IPS-18c (cell line): Measurements from ENCODE around the gene NOTUM.
"Not testable (repeated sequence)": the region's sequence is repeated elsewhere in the genome, so short reads cannot be mapped to it uniquely, and the experiment has no call there.

ENCODE experiments used
- H3K4me3 ChIP-seq: 2 replicates; pipeline ENCODE4 v1.7.0; 2013; ENCODE audit warnings: low read depth, mild to moderate bottlenecking, low read length, moderate library complexity; ENCODE audit not compliant: insufficient read depth
- H3K9me3 ChIP-seq: one replicate; pipeline ENCODE4 v1.6.1; 2013; ENCODE audit warnings: mild to moderate bottlenecking, low read length, moderate library complexity; ENCODE audit not compliant: control insufficient read depth, insufficient read depth

The NOTUM gene

DNA sequence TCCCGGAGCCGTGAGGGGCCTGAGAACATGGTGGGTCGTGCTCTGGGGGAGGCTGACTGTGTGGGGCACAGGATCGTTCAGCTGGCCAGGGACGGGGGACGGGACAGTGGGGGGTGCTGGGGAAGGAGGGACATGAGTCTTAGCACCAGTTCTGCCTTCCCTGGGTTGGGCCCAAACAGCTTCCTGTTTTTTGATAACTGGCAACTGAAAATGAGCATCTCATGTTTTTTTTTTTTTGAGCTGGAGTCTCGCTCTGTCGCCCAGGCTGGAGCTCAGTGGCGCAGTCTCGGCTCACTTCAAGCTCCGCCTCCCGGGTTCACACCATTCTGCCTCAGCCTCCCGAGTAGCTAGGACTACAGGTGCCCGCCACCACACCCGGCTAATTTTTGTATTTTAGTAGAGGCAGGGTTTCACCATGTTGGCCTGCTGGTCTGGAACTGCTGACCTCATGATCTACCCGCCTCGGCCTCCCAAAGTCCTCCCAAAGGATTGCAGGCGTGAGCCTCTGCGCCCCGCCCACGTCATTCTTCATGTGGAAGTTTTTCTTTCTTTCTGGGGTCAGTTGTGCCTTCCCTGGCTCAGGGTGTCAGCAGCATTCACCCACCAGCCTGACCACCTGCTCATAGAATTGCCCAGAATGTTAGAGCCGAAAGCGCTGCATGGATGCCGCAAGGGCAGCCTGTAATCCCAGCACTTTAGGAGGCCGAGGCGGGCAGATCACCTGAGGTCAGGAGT is 22.8 kb upstream of the NOTUM start:
- Histone ChIP-seq H3K4me3 (no peak overlapping the region), H3K9me3 (no peaks in the 10 kb centered on the region)

DNA sequence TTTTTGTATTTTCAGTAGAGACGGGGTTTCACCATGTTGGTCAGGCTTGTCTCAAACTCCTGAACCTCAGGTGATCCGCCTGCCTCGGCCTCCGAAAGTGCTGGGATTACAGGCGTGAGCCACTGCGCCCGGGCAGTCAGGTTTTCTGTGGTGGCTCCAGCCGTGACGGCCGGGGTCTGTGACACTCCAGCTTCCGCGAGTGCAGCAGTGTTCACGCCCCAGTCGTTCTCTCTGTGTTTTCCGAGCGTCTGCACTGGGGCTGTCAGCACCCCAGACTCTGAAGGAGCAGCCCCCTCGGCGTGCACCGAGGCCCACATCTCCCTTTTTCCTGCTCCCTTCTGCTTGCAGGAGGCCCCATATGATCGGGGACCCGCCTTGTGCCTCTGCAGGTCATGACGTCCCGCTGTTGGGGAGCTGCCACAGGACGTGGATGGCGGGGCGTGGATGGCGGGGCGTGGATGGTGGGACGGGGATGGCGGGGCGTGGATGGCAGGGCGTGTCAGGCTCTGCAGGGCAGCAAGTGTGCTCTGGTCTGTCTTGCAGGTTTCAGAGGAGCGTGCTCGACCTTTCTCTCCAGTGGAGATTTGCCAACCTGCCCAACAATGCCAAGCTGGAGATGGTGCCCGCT is 22.1 kb upstream of the NOTUM start:
- Histone ChIP-seq H3K9me3 (no peaks in the 10 kb centered on the region), H3K4me3 (no peak overlapping the region)

DNA sequence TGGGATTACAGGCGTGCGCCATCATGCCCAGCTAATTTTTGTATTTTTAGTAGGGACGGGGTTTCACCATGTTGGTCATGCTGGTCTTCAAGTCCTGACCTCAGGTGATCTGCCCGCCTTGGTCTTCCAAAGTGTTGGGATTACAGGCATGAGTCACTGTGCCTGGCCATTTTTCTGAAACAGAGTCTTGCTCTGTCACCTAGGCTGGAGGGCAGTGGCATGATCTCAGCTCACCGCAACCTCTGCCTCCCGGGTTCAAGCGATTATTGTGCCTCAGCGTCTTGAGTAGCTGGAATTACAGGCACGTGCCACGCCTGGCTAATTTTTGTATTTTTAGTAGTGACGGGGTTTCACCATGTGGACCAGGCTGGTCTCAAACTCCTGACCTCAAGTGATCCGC is 20.5 kb upstream of the NOTUM start:
- not testable (repeated sequence) for H3K9me3 ChIP-seq, H3K4me3 ChIP-seq

DNA sequence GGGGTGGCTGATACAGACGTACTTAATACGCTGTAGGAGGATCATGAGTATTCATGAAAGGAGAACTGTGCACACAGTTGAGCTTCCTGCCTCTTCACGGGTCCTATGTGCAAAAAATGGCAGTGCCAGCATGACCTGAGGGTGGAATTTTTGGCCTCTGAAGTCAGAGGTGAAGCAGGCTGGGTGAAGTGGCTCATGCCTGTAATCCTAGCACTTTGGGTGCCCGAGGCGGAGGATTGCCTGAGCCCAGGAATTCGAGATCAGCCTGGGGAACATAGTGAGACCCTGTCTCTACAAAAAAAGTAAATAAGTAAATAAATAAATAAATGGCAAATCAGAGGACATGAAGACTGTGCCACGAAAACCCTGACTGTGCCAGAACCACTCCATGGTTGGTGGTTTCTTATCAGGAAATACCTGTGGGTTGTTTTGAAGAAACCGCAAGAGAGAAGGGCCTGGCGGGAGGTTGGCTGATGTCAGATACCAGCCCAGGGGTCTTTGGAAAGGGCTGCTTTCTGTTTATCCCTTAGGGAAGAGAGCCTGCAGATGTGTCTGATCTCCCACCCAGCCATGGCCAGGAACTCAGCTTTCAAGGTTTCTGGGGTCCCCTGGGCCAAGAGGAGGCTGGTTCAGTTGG is 19.8 kb upstream of the NOTUM start:
- no peak overlapping the region for H3K4me3 ChIP-seq

DNA sequence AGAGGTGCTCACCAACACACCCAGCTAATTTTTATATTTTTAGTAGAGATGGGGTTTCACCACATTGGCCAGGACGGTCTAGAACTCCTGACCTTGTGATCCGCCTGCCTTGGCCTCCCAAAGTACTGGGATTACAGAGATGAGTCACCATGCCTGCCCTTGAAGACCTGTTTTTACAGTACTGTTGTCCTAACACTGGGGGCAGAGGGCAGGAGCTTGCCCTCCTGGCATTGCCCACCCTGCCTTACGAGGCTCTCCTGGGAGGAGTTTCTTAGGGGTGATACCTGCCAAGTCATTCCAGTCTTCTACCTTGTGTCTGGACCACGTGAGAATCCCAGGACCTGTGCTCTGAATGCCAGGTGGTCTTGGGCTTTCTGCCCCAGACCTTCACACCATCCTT is 19.1 kb upstream of the NOTUM start:
- Histone ChIP-seq H3K9me3 (no peaks in the 10 kb centered on the region), H3K4me3 (no peak overlapping the region)

More for the DNA sequence above, 19.8 kb upstream of the NOTUM start:
- H3K9me3 ChIP-seq = no peaks in the 10 kb centered on the region

DNA sequence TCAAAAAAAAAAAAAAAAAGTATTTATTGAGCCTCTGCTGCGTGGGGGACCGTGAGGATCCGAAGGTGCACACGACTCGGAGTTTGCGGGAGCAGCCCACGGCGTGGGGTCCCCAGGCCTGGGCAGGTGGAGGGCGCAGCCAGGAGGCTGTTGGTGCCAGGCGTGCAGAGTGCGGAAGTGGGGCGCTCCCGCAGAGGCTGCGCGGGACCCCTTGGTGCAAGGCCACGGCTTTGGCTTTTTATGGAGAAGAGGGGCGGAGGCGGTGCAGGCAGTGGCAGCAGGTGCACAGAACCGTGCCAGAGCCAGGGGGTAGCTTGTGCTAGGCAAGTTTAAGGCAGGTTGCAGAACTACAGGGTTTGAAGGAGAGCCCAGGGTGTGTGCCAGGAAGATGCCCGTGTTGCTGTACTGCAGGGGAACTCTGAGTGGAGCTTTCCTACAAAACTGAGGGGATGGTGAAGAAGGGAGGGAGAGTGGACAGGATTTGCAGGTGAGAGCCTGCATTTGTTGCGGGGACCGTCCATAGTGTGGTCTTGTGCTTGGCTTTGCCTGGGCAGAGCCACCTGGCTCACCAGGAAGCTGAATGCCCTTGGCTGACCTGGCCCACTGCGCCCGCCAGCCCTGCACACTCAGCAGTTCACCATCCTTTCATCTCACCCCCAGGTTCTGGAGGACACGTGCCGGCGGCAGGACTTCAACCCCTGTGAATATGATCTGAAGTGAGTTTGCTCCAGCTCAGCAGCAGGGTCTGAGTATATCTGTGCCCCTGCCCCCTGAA is 17.7 kb upstream of the NOTUM start:
- peaks cover 2% of the 10 kb centered on the region for H3K9me3 ChIP-seq
- no peak overlapping the region; the same call in 1 of the 2 replicates for H3K4me3 ChIP-seq

DNA sequence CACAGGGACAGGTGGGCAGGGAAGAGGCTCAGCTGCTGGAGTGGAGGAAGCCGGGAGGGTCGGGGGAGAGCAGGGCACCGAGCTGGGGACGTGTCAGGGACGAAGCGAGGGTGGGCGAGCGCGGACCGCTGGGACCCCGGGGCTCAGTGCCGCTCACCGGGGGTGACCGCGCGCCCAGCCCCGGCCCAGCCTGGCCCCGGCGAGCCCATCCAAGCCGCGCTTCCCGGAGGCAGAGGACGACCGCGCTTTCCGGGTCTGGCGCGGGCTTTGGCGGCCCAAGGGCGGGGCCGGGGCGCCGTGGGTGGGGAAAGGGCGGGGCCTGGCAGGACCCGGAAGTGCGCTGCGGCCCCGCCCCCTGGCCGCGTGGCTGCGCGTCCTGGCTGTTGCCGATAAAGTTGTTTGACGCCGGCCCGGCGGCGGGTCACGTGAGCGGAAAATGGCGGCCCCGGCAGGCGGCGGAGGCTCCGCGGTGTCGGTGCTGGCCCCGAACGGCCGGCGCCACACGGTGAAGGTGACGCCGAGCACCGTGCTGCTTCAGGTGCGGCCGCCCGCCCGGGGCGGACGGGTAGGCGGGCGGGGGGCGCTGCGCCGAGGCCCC is 16.3 kb upstream of the NOTUM start, which contains the start of gene ASPSCR1:
Gene ASPSCR1 (plus strand): TSS at position 419 of the 598 bp plus-strand sequence. CDS start 18 bp downstream, at position 437.
- Histone ChIP-seq H3K4me3 (peak within 1 kb of the TSS; percentile 84), H3K9me3 (peaks cover 2% of the 10 kb centered on the region)

DNA sequence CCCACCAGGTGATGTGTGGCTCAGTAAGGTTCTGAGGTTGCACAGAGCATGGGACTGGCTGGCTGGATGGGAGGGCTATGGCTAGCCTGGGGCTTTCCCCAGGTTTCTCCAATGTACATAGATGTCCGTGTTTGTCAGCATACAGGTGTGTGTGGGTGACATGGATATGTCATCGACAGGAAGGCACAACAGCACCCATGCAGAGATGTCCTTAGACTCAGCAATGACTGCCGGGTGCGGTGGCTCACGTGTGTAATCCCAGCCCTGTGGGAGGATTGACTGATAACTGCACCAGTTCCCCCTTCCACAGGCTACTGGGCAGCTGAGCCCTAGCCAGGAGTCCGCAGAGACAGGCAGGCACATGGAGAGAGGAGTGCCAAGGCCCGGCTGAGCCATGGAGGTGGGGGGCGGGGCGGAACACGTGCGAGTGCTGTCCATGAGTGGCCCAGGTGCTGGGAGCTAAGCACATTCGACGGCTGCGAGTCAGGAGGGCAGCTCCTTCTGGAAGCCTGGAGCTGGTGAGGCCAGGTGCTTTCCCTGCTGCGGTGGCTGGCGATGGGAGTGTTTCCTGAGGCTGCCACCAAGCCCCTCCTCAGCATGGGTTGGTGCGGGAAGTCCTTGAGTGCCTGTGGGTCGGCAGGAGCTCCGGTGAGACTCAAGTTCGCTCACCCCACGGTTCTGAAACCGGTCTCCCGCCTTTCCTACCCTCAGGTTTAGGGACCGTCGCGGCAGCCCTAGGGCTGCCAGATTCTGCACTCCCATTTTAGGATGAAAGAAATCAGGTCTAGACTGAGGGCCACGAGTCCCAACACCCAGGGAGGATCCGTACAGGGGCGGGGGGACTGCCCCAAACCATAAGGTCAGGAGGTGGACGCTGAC is 15.6 kb upstream of the NOTUM start:
- peaks cover 2% of the 10 kb centered on the region for H3K9me3 ChIP-seq

DNA sequence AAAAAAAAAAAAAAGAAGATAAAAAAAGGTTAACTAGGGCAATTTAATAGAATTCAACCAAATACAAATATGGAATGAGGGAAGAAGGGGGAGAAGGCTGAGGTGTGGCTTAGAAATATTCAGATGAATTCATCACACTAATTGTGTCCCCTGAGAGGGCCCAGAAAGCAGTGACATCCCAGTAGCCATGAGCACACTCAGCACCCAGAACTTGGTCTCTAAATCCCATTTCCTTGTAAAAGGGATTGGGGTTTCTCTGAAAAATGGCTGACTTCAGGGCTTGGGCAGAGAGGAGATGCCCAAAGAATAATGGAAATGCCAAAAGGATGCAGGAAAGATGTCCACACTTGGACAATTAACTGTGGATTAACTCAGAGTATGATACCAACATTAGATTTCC is 12.4 kb upstream of the NOTUM start:
- H3K4me3 ChIP-seq = no peak overlapping the region
- peaks cover 2% of the 10 kb centered on the region for H3K9me3 ChIP-seq

More for the DNA sequence above, 15.6 kb upstream of the NOTUM start:
- H3K4me3 ChIP-seq = peak overlapping the region; percentile 84

DNA sequence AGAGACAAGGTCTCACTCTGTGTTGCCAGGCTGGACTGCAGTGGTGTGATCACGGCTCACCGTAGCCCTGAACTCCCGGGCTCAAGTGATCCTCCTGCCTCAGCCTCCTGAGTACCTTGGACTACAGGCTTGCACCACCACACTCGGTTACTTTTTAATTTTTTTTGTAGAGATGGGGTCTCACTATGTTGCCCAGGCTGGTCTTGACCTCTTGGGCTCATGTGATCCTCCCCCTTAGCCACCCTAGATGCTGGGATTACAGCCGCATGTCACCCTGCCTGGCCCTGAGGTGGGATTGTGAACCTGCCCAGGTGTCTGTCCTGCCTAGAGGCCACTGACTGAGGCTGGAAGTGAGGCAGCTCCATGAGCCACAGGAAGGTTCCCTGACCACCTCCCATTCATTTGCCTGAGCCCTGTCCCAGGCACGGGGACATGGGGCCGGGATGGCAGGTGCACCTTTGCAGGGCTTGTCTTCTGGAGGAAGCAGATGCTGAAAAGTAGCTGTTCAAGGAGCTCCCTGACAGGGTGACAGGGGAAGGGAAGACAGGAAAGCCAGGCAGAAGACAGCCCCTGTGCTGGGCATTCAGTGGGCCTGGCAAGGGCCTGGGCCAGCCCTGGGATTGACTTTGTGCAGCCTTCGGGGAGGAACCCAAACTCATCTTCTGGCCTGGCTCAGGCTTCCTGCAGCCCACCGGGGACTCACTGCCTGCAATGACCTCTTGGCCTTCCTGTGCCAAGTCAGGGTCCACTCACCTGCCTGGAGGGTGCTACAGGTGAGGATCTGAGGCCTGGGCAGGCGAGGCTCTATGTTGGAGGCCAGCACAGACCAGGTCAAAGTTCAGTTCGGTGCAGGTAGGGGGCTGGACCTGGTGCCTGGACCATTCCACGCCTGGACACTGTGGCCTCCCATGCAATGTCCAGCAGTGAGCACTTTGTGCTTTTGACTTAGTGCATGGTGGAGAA is 8.1 kb upstream of the NOTUM start:
- peaks cover 2% of the 10 kb centered on the region for H3K9me3 ChIP-seq
- H3K4me3 ChIP-seq = no peak overlapping the region

DNA sequence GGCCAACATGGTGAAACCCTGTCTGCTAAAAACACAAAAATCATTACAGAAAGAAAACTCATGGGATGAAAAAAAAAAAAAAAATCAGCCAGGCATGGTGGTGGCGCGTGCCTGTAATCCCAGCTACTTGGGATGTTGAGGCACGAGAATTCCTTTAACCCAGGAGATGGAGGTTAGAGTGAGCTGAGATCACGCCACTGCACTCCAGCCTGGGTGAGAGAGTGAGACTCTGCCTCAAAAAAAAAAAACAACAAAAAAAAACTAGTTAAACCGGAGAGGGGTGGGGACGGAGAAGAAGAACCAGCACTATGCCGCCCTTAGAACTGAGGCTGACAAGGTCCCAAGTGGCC is 7.4 kb upstream of the NOTUM start:
- H3K4me3 ChIP-seq = no peak overlapping the region
- H3K9me3 ChIP-seq = no peaks in the 10 kb centered on the region

DNA sequence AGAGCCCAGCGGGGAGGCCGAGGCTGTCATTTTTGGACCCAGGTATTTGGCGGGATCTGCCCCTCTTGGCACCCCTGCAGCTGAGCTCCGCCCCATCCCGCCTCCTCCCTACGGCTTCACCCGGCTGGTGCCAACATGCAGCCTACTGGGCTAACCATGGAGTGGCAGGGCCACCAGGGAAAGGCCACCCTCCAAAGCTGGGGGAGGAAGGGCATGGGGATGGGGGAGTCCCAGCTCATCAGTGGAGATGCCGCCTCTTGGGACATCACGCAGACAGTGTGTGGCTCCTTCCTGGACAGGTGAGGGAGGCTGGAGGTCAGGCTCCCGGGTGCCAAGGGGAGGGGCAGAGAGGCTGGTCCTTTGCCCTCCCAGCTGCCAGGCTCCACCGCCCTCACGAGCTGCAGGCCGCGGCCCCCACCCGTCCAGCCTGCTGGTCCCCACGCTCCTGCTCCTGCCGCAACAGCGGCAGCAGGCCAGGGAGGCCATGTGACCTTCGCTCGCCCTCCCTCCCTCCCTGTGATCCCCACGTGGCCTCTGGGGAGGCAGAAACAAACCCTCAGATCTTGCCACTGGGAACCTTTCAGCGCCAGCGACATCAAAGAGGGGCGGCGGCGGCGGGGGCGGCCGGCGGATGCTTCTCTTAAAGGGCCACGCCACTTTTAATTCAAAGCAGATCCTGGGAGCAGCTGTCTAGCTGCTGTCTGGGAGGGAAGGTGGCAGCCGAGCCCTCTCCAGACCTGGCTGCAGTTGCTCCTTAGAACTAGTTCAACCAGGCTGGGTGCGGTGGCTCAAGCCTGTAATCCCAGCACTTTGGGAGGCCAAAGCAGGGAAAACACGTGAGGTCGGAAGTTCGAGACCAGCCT is 6.8 kb upstream of the NOTUM start:
- Histone ChIP-seq H3K4me3 (0 out of 2 replicates have a peak overlapping the region, but pooled peaks have one; percentile 0), H3K9me3 (no peaks in the 10 kb centered on the region)

DNA sequence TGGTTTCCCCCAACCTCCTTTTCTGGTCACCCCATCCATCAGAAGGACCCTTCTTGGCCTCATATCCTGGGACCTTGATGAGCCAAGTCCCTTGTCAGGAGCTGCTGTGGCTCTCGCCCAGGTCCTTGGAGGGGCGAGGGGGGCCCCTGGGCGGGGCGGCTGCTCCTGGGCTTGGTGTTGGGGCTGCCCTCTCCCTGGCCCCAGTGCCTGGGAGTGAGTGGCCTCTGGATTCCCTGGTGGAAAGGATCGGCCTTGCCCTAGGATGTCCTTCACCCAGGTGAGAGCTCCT is 6.2 kb upstream of the NOTUM start:
- Histone ChIP-seq H3K9me3 (no peaks in the 10 kb centered on the region), H3K4me3 (no peak overlapping the region)

DNA sequence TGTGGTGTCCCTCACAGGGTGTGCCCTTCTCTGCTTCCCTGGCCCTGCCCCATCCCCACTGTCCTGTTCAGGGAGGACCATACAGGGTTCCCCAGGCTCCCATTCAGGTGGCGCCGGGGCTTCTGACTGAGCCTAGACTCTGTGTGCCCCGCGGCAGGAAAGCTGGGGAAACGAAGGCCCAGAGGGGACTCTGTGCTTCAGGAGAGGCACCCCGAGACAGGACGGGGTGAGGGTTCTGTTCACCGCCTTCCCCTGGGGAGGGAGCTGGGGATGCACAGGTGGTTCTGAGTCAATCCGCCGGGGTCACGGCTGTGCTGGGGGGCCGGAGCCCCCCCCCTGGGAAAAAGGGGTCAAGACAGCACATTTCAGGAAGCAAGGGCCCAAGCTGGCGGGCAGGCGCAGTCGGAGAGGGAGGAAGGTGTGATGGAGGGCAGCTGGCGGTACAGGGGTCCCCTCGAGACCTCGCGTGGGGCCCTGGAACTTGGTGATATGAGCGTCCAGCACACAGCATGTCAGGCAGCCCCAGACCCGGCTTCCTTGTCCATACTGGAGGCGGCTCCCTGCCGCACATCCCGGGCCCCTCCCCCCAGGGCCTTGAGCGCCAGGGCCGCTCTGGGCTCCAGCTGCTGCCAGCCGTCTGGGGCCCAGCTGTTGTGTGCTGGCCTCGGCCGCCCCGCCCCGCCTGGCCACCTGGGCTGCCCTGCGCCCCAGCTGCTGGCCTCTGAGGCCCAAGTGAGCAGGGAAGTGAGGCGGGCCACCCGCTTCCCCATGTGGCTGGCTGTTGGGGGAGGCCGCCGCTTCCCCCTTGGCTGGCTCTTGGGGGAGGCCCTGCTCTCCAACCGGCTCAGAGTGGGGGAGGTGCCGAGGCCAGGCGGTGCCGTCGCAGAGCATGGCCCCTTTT is 5.6 kb upstream of the NOTUM start:
- Histone ChIP-seq H3K9me3 (no peaks in the 10 kb centered on the region), H3K4me3 (no peak overlapping the region)
